Brain microvascular endothelial cell (primary cell): ENCODE measurements around the gene FOXL3.
"Not testable (repeated sequence)": the region's sequence is repeated elsewhere in the genome, so short reads cannot be mapped to it uniquely, and the experiment has no call there.

Source experiments
- DNase-seq: peaks from one replicate; pipeline ENCODE4 v3.0.0-alpha.2; 2020
- H3K27ac ChIP-seq: fragments of 250-450 bp; sonication (Bioruptor Pico); 2 replicates; pipeline ENCODE4 v1.5.1; 2020; ENCODE audit warnings: mild to moderate bottlenecking, moderate library complexity
- H3K27me3 ChIP-seq: fragments of 250-450 bp; sonication (Bioruptor Pico); replicated peaks from 2 replicates; pipeline ENCODE4 v1.5.1; 2020; ENCODE audit warnings: mild to moderate bottlenecking
- H3K36me3 ChIP-seq: fragments of 250-450 bp; sonication (Bioruptor Pico); replicated peaks from 2 replicates; pipeline ENCODE4 v1.5.1; 2020; ENCODE audit warnings: mild to moderate bottlenecking
- H3K4me3 ChIP-seq: 2 replicates; pipeline ENCODE4 v1.5.1; 2011; ENCODE audit warnings: low read depth, mild to moderate bottlenecking, control low read depth, low read length, moderate library complexity
- CTCF ChIP-seq: IDR thresholded peaks from 2 replicates; pipeline ENCODE4 v1.5.1; 2011; ENCODE audit warnings: low read depth, mild to moderate bottlenecking, moderate library complexity, low read length, control low read depth, inconsistent platforms; ENCODE audit errors: missing control alignments
- in situ Hi-C: cut with HindIII; loops from 2 replicates; pipeline ENCODE4 v1.10.0; 2017; ENCODE audit warnings: low sequenced_read_pairs, low pct_ligation_motif_present

FOXL3 gene

GRCh38 chr7:263483-264351 lies 26.3 kb upstream of the FOXL3 start:
- H3K36me3 ChIP-seq, result peaks cover 23% of the 10 kb centered on the region
- TF ChIP-seq CTCF, result peak; percentile 47
- H3K4me3 ChIP-seq, H3K27me3 ChIP-seq, in situ Hi-C loops, DNase-seq, H3K27ac ChIP-seq: not testable (repeated sequence)

GRCh38 chr7:264541-265191 lies 25.3 kb upstream of the FOXL3 start:
- in situ Hi-C loops, result no loop called here
- no peak overlapping the region for H3K4me3 ChIP-seq
- no peak for TF ChIP-seq CTCF
- H3K27ac ChIP-seq, result no peak overlapping the region
- H3K27me3 ChIP-seq, result no peaks in the 10 kb centered on the region
- no peak for DNase-seq
- peaks cover 15% of the 10 kb centered on the region for H3K36me3 ChIP-seq

- no peaks in the 10 kb centered on the region for H3K27me3 ChIP-seq
- TF ChIP-seq CTCF, result no peak
- H3K27ac ChIP-seq, result no peak overlapping the region
- DNase-seq, result no peak
- in situ Hi-C loops, result no loop called here
- H3K4me3 ChIP-seq, result no peak overlapping the region
- peaks cover 8% of the 10 kb centered on the region for H3K36me3 ChIP-seq
Observed at GRCh38 chr7:265192-265997, 24.6 kb upstream of the FOXL3 start.

- Histone ChIP-seq H3K27me3 (no peaks in the 10 kb centered on the region), H3K4me3 (no peak overlapping the region), H3K36me3 (peaks cover 1% of the 10 kb centered on the region), H3K27ac (no peak overlapping the region)
- TF ChIP-seq CTCF, result no peak
- DNase-seq, result no peak
- in situ Hi-C loops, result no loop called here
Observed at GRCh38 chr7:265998-266850, 23.7 kb upstream of the FOXL3 start.
